COLO829 (cell line): Measurements from ENCODE around the gene OR14I1.
"Not testable (repeated sequence)": the region's sequence is repeated elsewhere in the genome, so short reads cannot be mapped to it uniquely, and the experiment has no call there.

Experiments
- DNase-seq: peaks from one replicate; pipeline ENCODE4 v3.0.0; 2012; ENCODE audit warnings: low spot score

OR14I1 gene

DNA sequence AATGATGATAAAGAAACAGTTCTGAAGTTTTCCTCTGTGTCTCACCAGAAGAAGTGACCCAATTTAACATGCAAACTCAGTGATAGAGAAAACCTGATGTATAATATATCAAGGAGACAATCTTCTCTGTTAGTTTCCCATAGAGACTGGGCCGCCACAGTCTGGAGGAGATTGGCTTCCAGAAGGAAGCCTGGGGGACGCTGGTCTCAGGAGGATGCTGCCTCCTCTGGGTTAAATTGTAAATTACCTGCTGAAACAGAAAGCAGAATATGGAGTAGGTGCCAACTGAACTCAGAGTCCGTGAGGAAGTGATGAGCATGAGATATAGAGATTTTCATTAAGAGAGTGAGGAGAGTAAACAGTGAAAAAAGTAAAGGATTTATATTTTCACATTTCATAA is 15.8 kb downstream of the OR14I1 start:
- DNase-seq = peak; percentile 56

- DNase-seq = no peak
Measured at GRCh38 chr1:248681651-248682050, 20.9 kb downstream of the OR14I1 start.

- DNase-seq = no peak
Measured at GRCh38 chr1:248670003-248670402, 32.6 kb downstream of the OR14I1 start.

DNA sequence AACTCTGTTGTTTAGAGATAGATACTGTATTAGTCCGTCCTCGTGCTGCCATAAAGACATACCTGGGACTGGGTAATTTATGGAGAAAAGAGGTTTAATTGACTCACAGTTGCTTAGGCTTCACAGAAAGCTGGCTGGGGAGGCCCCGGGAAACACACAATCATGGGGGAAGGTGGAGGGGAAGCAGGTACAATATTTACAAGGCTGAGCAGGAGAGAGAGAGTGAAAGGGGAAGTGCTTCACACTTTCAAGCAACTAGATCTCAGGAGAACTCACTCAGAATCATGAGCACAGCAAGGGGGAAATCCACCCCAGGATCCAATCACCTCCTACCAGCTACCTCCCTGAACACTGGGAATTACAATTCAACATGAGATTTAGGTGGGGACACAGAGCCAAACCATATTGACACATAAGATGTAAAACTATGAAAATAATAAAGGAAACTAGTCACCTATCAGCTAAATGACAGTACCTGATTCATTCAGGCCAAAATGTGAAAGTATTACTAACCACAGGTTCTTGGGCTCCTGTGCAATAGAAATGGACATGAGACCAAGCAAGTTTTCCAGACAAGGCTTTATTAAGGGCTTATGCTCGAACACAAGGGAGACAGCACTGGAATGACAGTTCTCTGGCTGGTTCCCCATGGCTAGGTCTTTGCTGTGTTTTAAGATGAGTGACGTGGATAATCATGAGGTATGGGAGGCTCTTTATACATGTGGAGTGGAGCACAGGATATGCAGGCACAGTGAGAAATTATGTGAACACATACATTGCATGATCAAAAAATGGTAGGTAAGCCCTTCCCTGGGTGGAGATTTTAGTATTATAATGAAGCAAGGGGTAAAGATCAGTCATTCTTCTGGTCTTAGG is 38.9 kb downstream of the OR14I1 start:
- DNase-seq = not testable (repeated sequence)

DNA sequence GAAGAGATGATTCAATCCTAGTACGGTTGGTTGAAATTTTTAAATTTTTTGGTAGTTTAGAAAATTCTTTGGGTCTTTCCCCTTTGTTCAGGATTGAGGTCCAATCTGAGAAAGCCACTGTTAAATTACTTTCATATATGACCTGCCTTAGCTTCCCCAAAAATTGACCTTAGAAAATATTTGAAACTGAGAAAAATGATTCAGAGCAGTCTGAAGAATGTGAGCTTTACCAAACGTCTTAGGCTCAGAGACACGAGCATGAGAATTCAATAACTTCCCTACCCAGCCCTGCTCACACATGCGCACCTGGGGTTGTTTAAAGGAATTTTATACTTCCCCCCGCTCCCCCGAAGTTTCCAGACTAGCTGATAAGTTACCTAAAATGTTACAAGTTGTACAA is 45.8 kb downstream of the OR14I1 start:
- DNase-seq = not testable (repeated sequence)

GRCh38 chr1:248655354-248655753 is 47.2 kb downstream of the OR14I1 start, which contains the start of gene OR2T27:
Gene OR2T27, minus strand, starts transcription at chr1:248655528. Its CDS starts 4,644 bp downstream, at chr1:248650884.
- not testable (repeated sequence) for DNase-seq
